CD4-positive, alpha-beta T cell (primary cell): ENCODE results near the gene TBRG1. TPM values are rescaled to one million over a fixed set of nuclear protein-coding genes. Genes with fewer than 3 reads are reported as not detected.

Source experiments
- ATAC-seq: fragments of 200-7000 bp; cut with Tn5 transposase; one replicate; pipeline ENCODE4 v1.10.0; 2022; ENCODE audit warnings: mild to moderate bottlenecking; ENCODE audit not compliant: poor library complexity
- CTCF ChIA-PET: fragments of 350-600 bp; sonication (Branson Sonifier 250); formaldehyde crosslinking; loops from one replicate; lab custom pipeline; 2021; ENCODE audit warnings: antibody characterized with exemption, inconsistent platforms; lab: Charles Lee
- POLR2A ChIA-PET: fragments of 350-600 bp; sonication (Branson Sonifier 250); formaldehyde crosslinking; loops from one replicate; lab custom pipeline; 2021; ENCODE audit warnings: antibody characterized with exemption, inconsistent platforms; lab: Charles Lee
- DNase-seq, 14 experiments: peaks; one replicate each; pipeline ENCODE4 v3.0.0-alpha.2; 2013 to 2020; ENCODE audit warnings: mixed read lengths in 2 of 14
- H3K27ac ChIP-seq, 2 donors: one replicate each; pipeline versions ENCODE4 v1.5.1 to v1.7.0; 2013; ENCODE audit warnings: low read length in 2 of 2, low read depth in 1 of 2, mild to moderate bottlenecking in 1 of 2
- H3K27me3 ChIP-seq, 2 experiments: 1 replicate in 1 of 2; 2 replicates in 1 of 2; pipeline versions ENCODE4 v1.6.1 to v1.7.0; 2013; ENCODE audit warnings: low read length in 2 of 2, control low read depth in 1 of 2, mild to moderate bottlenecking in 1 of 2, moderate library complexity in 1 of 2; ENCODE audit not compliant: insufficient read depth in 2 of 2, control insufficient read depth in 1 of 2
- H3K36me3 ChIP-seq: one replicate; pipeline ENCODE4 v1.6.1; 2013; ENCODE audit warnings: low read length, control low read depth; ENCODE audit not compliant: insufficient read depth
- H3K4me1 ChIP-seq: one replicate; pipeline ENCODE4 v1.6.1; 2013; ENCODE audit warnings: low read length, control low read depth; ENCODE audit not compliant: insufficient read depth
- H3K4me3 ChIP-seq: one replicate; pipeline ENCODE4 v1.5.1; 2013; ENCODE audit warnings: mild to moderate bottlenecking, low read length, moderate library complexity
- H3K9me3 ChIP-seq, 2 experiments: 1 replicate in 1 of 2; 2 replicates in 1 of 2; pipeline versions ENCODE4 v1.6.1 to v1.7.0; 2013; ENCODE audit warnings: low read length in 2 of 2, mild to moderate bottlenecking in 2 of 2, control low read depth in 1 of 2, moderate library complexity in 1 of 2; ENCODE audit not compliant: control insufficient read depth in 1 of 2, insufficient read depth in 1 of 2
- H3K27ac Mint-ChIP-seq: one replicate; pipeline ENCODE4 v1.8.0; 2020; ENCODE audit warnings: mixed read lengths
- H3K27me3 Mint-ChIP-seq: one replicate; pipeline ENCODE4 v1.8.0; 2021; ENCODE audit warnings: mixed read lengths
- H3K36me3 Mint-ChIP-seq: one replicate; pipeline ENCODE4 v1.8.0; 2021; ENCODE audit warnings: low read depth, mixed read lengths
- H3K4me1 Mint-ChIP-seq: one replicate; pipeline ENCODE4 v1.8.0; 2021; ENCODE audit warnings: low read depth, mixed read lengths
- H3K4me3 Mint-ChIP-seq: one replicate; pipeline ENCODE4 v1.8.0; 2020; ENCODE audit warnings: mild to moderate bottlenecking, mixed read lengths
- H3K9me3 Mint-ChIP-seq: one replicate; pipeline ENCODE4 v1.8.0; 2020; ENCODE audit warnings: mixed read lengths
- intact Hi-C, 2 experiments: fragments of 100-400 bp; cut with DNase I in 1 of 2; cut with micrococcal nuclease in 1 of 2; formaldehyde crosslinking; loops; one replicate each; pipeline versions ENCODE4 v1.15.1 to v1.9.0; 2023 to 2025; cut with DNase I, micrococcal nuclease
- polyA plus RNA-seq, 2 donors: library from polyadenylated mRNA; unstranded; fragments of 120-200 nt; gene quantifications; one replicate each; pipeline ENCODE4 v1.2.1, GENCODE V29; 2013
- total RNA-seq, 174 experiments: library from RNA in 2 of 174; stranded (reverse) in 2 of 174; gene quantifications; one replicate each; pipeline ENCODE4 v1.2.3 and lab custom pipeline; 2021 to 2026
- TF ChIP-seq, protein P1 (sequence below): fragments of 200-600 bp; IDR thresholded peaks from one replicate; pipeline ENCODE4 v1.8.0; 2022; ENCODE audit warnings: antibody characterized with exemption, mild to moderate bottlenecking

TBRG1 gene
- total RNA-seq: 10 to 100 TPM; 62.4 to 65.9 TPM
- 51.1 TPM for polyA plus RNA-seq (2013, experiment 1 of 2)
- polyA plus RNA-seq (2013, experiment 2 of 2): 64.2 TPM
- 53.5 to 171 (median 108) reads per million in 172 experiments for total RNA-seq (lab: John Stamatoyannopoulos, UW)

- intact Hi-C loops: loop anchor here (1.0 to 10.0 kb wide), 5 partner anchors 48 to 1442 kb away; partner anchors contain the start of genes CCDC15 (in 1 of the 2), CDON (in 1 of the 2) and TMEM218 (in 1 of the 2)
- H3K4me1 ChIP-seq: peaks cover 17% of the 10 kb centered on the region
- peak within 1 kb of the TSS; percentile 96 for H3K27ac Mint-ChIP-seq
- POLR2A ChIA-PET: interaction anchor here (0.7 to 1.8 kb wide), 16 partner anchors 9 to 969 kb away, joined by 3 to 12 read pairs (median 4); partner anchors contain the start of genes CCDC15, MSANTD2, SIAE and SPA17
- peak; percentile 63 to 94 (median 77) for DNase-seq
- H3K27ac ChIP-seq: peak within 1 kb of the TSS; percentile 88 to 90
- peaks cover 49% of the 10 kb centered on the region for H3K4me1 Mint-ChIP-seq
- H3K4me3 ChIP-seq: peak within 1 kb of the TSS; percentile 83
- ATAC-seq: peak; percentile 95
- peaks cover 51% of the 10 kb centered on the region for H3K36me3 Mint-ChIP-seq
- H3K9me3 ChIP-seq: no peaks in the 10 kb centered on the region
- no peaks in the 10 kb centered on the region for H3K27me3 ChIP-seq
- H3K4me3 Mint-ChIP-seq: peak within 1 kb of the TSS; percentile 97
- TF ChIP-seq, protein P1, sequence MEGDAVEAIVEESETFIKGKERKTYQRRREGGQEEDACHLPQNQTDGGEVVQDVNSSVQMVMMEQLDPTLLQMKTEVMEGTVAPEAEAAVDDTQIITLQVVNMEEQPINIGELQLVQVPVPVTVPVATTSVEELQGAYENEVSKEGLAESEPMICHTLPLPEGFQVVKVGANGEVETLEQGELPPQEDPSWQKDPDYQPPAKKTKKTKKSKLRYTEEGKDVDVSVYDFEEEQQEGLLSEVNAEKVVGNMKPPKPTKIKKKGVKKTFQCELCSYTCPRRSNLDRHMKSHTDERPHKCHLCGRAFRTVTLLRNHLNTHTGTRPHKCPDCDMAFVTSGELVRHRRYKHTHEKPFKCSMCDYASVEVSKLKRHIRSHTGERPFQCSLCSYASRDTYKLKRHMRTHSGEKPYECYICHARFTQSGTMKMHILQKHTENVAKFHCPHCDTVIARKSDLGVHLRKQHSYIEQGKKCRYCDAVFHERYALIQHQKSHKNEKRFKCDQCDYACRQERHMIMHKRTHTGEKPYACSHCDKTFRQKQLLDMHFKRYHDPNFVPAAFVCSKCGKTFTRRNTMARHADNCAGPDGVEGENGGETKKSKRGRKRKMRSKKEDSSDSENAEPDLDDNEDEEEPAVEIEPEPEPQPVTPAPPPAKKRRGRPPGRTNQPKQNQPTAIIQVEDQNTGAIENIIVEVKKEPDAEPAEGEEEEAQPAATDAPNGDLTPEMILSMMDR: no peak
- peaks cover 15% of the 10 kb centered on the region for H3K27me3 Mint-ChIP-seq
- no peaks in the 10 kb centered on the region for H3K9me3 Mint-ChIP-seq
- H3K36me3 ChIP-seq: peaks cover 32% of the 10 kb centered on the region
- CTCF ChIA-PET: interaction anchor here (0.8 to 3.4 kb wide), 4 partner anchors 21 to 253 kb away, joined by 3 to 13 read pairs (median 4); no protein-coding TSS in a partner anchor
Observed at GRCh38 chr11:124622531-124623451, at the start of gene TBRG1. Gene TBRG1 (plus strand): TSS chr11:124622864. CDS start chr11:124623084, 220 bp downstream.

DNA sequence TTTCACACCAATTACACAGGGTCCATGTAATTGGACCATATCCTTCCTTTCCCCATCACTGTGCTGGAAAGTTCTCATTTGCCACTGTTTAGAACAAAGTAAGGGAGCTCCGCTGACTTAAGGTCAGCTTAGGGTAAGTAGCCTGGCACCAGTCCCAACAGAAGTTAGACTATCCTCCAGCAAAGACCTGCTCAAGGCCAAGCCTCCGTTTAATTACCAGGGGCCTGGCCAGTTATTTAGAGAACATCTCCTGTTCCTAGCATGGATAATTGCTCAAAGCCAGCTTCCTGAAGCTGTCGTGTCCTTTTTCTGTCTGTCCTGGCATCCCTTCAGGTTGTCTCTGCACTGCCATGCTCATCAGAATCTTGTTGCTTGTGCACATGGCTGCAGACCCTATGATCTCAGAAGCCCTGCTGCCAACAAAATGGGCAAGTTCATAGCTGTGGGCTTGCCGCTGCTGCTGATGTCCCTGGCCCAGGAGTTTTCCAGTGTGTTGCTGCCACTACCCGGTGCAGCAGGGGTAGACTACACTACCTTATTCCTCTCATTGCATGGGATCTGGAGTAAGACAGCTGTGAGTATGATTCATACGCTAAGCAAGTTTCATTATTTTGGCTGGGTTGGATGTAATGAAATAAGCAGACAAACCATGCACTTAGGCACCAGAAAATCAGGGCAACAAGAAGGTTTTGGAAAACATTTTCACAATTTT, 44.8 kb upstream of the TBRG1 start:
- no peaks in the 10 kb centered on the region for H3K36me3 ChIP-seq
- H3K9me3 ChIP-seq: no peaks in the 10 kb centered on the region
- Mint-ChIP-seq H3K36me3 (no peaks in the 10 kb centered on the region), H3K4me1 (no peaks in the 10 kb centered on the region), H3K27me3 (peaks cover 31% of the 10 kb centered on the region), H3K9me3 (no peaks in the 10 kb centered on the region), H3K4me3 (no peak overlapping the region), H3K27ac (no peak overlapping the region)
- no peak overlapping the region for H3K4me3 ChIP-seq
- intact Hi-C loops: no loop called here
- no peak for DNase-seq
- ATAC-seq: no peak
- H3K27me3 ChIP-seq: peaks cover 0 to 5% of the 10 kb centered on the region in 2 experiments
- TF ChIP-seq, protein P1: no peak
- no peak overlapping the region for H3K27ac ChIP-seq
- CTCF ChIA-PET: interaction anchor here (0.8 kb wide), 1 partner anchor 236 kb away, joined by 3 read pairs; no protein-coding TSS in a partner anchor
- POLR2A ChIA-PET: no interaction called here
- no peaks in the 10 kb centered on the region for H3K4me1 ChIP-seq

DNA sequence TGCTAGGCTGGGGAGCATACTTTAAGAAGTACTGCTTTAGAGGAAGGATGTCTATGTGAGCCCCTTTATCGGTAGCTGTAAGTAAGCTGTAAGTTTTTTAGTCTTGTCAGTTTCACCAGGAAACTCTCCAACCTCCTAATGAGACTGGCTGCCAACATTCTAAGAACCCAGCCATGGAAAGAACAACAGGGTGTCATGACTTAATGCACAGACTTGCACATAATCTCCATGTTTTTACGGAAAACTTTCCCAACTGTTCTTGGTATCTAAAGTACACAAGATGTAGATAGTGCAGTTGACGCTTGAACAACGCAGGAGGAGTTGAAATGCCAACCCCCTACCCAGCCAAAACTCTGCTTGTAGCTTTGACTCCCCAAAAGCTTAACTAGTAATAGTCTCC, 43.9 kb upstream of the TBRG1 start:
- intact Hi-C loops: no loop called here
- POLR2A ChIA-PET: no interaction called here
- Histone ChIP-seq H3K4me3 (no peak overlapping the region), H3K27ac (no peak overlapping the region), H3K9me3 (no peaks in the 10 kb centered on the region), H3K27me3 (peaks cover 0 to 5% of the 10 kb centered on the region in 2 experiments), H3K4me1 (no peaks in the 10 kb centered on the region), H3K36me3 (no peaks in the 10 kb centered on the region)
- Mint-ChIP-seq H3K4me1 (no peaks in the 10 kb centered on the region), H3K9me3 (no peaks in the 10 kb centered on the region), H3K27me3 (peaks cover 24% of the 10 kb centered on the region), H3K4me3 (no peak overlapping the region), H3K36me3 (no peaks in the 10 kb centered on the region), H3K27ac (no peak overlapping the region)
- CTCF ChIA-PET: no interaction called here
- DNase-seq: no peak
- ATAC-seq: no peak
- TF ChIP-seq, protein P1: no peak
